ENCODE data around the gene ANKS1A. TPM values are rescaled to one million over a fixed set of nuclear protein-coding genes. Genes with fewer than 3 reads are reported as not detected.
A peak's percentile ranks its signal among the peaks of the same experiment; 100 is the strongest.

ANKS1A gene
- total RNA-seq, 1 experiment from 2014 or later = 14.4 TPM

- H3K4me3 ChIP-seq (ENCODE audit: low read depth in 2 of 2, low read length in 2 of 2) = no peak overlapping the region
- no peaks in the 10 kb centered on the region for H3K27me3 ChIP-seq (ENCODE audit: control insufficient read depth, insufficient read depth, low read length)
- peak; percentile 8 for DNase-seq (ENCODE audit: low read depth, low spot score)
- 0 out of 2 replicates have a peak, but pooled peaks have one; percentile 42 for ATAC-seq
- no peak for TF ChIP-seq SIN3A (IDR thresholded peaks at IDR 0.05; ENCODE audit: borderline replicate concordance, insufficient read depth, low read depth, low read length)
- TF ChIP-seq, protein P1, sequence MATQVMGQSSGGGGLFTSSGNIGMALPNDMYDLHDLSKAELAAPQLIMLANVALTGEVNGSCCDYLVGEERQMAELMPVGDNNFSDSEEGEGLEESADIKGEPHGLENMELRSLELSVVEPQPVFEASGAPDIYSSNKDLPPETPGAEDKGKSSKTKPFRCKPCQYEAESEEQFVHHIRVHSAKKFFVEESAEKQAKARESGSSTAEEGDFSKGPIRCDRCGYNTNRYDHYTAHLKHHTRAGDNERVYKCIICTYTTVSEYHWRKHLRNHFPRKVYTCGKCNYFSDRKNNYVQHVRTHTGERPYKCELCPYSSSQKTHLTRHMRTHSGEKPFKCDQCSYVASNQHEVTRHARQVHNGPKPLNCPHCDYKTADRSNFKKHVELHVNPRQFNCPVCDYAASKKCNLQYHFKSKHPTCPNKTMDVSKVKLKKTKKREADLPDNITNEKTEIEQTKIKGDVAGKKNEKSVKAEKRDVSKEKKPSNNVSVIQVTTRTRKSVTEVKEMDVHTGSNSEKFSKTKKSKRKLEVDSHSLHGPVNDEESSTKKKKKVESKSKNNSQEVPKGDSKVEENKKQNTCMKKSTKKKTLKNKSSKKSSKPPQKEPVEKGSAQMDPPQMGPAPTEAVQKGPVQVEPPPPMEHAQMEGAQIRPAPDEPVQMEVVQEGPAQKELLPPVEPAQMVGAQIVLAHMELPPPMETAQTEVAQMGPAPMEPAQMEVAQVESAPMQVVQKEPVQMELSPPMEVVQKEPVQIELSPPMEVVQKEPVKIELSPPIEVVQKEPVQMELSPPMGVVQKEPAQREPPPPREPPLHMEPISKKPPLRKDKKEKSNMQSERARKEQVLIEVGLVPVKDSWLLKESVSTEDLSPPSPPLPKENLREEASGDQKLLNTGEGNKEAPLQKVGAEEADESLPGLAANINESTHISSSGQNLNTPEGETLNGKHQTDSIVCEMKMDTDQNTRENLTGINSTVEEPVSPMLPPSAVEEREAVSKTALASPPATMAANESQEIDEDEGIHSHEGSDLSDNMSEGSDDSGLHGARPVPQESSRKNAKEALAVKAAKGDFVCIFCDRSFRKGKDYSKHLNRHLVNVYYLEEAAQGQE (IDR thresholded peaks at IDR 0.05; ENCODE audit: insufficient read depth in 1 of 2, low read depth in 2 of 2, low read length in 1 of 2) = no peak
- TF ChIP-seq TCF7L2 (IDR thresholded peaks at IDR 0.05; ENCODE audit: low read depth, low read length) = no peak
- TF ChIP-seq, protein P2, sequence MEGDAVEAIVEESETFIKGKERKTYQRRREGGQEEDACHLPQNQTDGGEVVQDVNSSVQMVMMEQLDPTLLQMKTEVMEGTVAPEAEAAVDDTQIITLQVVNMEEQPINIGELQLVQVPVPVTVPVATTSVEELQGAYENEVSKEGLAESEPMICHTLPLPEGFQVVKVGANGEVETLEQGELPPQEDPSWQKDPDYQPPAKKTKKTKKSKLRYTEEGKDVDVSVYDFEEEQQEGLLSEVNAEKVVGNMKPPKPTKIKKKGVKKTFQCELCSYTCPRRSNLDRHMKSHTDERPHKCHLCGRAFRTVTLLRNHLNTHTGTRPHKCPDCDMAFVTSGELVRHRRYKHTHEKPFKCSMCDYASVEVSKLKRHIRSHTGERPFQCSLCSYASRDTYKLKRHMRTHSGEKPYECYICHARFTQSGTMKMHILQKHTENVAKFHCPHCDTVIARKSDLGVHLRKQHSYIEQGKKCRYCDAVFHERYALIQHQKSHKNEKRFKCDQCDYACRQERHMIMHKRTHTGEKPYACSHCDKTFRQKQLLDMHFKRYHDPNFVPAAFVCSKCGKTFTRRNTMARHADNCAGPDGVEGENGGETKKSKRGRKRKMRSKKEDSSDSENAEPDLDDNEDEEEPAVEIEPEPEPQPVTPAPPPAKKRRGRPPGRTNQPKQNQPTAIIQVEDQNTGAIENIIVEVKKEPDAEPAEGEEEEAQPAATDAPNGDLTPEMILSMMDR (IDR thresholded peaks at IDR 0.05) = no peak
- no peak for TF ChIP-seq POLR2AphosphoS5 (IDR thresholded peaks at IDR 0.05; ENCODE audit: low read depth, low read length)
- no peaks in the 10 kb centered on the region for H3K9me3 ChIP-seq (ENCODE audit: control insufficient read depth, insufficient read depth, low read depth, low read length)
- in situ Hi-C loops (cut with HindIII; ENCODE audit: low pct_unique_long_range_greater_than_20kb, low sequenced_read_pairs) (no loop called here), intact Hi-C loops (cut with micrococcal nuclease; ENCODE audit: unreplicated experiment) (no loop called here)
- no peaks in the 10 kb centered on the region for H3K36me3 ChIP-seq (ENCODE audit: control insufficient read depth, insufficient read depth, low read length)
- H3K27ac ChIP-seq (ENCODE audit: low read length) = no peak overlapping the region
- POLR2A ChIA-PET = no interaction called here
- BruUV-seq (replicated peaks) = no TSS peak
- peaks cover 2% of the 10 kb centered on the region; the same call in 1 of the 2 replicates for H3K4me1 ChIP-seq (ENCODE audit: control insufficient read depth, insufficient read depth, low read length)
- CTCF ChIA-PET = no interaction called here
Observed at GRCh38 chr6:35024551-35025054, 135.5 kb downstream of the ANKS1A start.

DNA sequence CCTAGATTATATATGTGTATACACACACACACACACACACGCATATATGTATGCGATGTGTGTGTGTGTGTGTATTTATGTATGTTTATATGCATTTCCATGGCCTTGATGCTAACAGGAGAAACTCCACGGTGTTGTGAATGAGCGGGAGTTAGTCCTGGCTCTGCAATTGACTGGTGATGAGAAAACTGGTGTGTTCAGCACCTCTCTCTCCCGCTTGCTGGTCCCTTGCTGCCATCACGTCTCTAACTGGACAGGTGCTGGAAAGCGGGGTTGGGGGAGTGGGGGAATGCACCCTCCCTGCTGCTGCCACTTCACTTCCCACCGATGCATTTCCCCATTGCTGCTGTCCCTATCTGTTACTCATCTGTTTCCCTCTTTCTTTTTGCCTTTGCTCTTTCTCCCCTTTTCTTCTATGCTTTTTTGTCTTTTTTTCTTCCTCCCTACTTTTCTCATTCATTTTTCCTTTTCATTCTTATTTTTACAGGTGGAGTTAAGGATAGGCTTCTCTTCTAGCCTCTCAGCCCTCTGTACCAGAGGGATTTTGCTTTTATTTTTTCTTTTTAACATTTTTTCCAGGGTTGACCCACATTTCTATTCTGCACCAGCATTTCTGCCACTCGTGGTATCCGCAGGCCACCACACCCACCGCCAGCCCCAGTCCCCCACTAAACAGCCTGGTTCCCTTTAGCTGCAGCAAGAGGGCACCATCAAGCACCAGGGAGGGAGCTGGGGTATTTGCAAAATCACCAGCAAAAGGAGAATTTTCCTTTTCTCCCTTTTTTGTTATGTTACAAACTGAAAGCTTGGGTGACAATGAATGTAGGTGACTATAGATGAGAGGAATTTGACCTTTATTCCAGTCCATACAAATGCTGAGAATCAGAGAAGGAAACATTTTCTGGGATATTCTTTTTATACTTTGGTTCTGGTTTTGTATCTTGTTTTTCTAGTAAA, 136.5 kb downstream of the ANKS1A start:
- H3K36me3 ChIP-seq (ENCODE audit: control insufficient read depth, insufficient read depth, low read length) = no peaks in the 10 kb centered on the region
- no peaks in the 10 kb centered on the region for H3K9me3 ChIP-seq (ENCODE audit: control insufficient read depth, insufficient read depth, low read depth, low read length)
- no TSS peak for BruUV-seq (replicated peaks)
- CTCF ChIA-PET = no interaction called here
- intact Hi-C loops (cut with micrococcal nuclease; ENCODE audit: unreplicated experiment) = no loop called here
- no peak overlapping the region for H3K4me3 ChIP-seq (ENCODE audit: low read depth in 2 of 2, low read length in 2 of 2)
- no peaks in the 10 kb centered on the region for H3K27me3 ChIP-seq (ENCODE audit: control insufficient read depth, insufficient read depth, low read length)
- DNase-seq (ENCODE audit: low read depth, low spot score) (no peak), ATAC-seq (no peak)
- TF ChIP-seq, protein P2 (IDR thresholded peaks at IDR 0.05) = no peak
- no peak for TF ChIP-seq POLR2AphosphoS5 (IDR thresholded peaks at IDR 0.05; ENCODE audit: low read depth, low read length)
- TF ChIP-seq, protein P1 (IDR thresholded peaks at IDR 0.05; ENCODE audit: insufficient read depth in 1 of 2, low read depth in 2 of 2, low read length in 1 of 2) = no peak
- TF ChIP-seq TCF7L2 (IDR thresholded peaks at IDR 0.05; ENCODE audit: low read depth, low read length) = no peak
- TF ChIP-seq SIN3A (IDR thresholded peaks at IDR 0.05; ENCODE audit: borderline replicate concordance, insufficient read depth, low read depth, low read length) = no peak
- POLR2A ChIA-PET = no interaction called here
- H3K4me1 ChIP-seq (ENCODE audit: control insufficient read depth, insufficient read depth, low read length) = peaks cover 2% of the 10 kb centered on the region; the same call in 1 of the 2 replicates
- in situ Hi-C loops (cut with HindIII; ENCODE audit: low pct_unique_long_range_greater_than_20kb, low sequenced_read_pairs) = no loop called here
- H3K27ac ChIP-seq (ENCODE audit: low read length) = no peak overlapping the region
